ENCODE results near the gene PUS3. TPM values are rescaled to one million over a fixed set of nuclear protein-coding genes. Genes with fewer than 3 reads are reported as not detected.
A peak's percentile ranks its signal among the peaks of the same experiment; 100 is the strongest.

Gene PUS3, protein sequence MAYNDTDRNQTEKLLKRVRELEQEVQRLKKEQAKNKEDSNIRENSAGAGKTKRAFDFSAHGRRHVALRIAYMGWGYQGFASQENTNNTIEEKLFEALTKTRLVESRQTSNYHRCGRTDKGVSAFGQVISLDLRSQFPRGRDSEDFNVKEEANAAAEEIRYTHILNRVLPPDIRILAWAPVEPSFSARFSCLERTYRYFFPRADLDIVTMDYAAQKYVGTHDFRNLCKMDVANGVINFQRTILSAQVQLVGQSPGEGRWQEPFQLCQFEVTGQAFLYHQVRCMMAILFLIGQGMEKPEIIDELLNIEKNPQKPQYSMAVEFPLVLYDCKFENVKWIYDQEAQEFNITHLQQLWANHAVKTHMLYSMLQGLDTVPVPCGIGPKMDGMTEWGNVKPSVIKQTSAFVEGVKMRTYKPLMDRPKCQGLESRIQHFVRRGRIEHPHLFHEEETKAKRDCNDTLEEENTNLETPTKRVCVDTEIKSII
- 10 to 100 TPM in 1 of 4 donors, 1 to 10 TPM in 3; 6.6 to 11.2 (median 8.1) TPM for total RNA-seq

DNA sequence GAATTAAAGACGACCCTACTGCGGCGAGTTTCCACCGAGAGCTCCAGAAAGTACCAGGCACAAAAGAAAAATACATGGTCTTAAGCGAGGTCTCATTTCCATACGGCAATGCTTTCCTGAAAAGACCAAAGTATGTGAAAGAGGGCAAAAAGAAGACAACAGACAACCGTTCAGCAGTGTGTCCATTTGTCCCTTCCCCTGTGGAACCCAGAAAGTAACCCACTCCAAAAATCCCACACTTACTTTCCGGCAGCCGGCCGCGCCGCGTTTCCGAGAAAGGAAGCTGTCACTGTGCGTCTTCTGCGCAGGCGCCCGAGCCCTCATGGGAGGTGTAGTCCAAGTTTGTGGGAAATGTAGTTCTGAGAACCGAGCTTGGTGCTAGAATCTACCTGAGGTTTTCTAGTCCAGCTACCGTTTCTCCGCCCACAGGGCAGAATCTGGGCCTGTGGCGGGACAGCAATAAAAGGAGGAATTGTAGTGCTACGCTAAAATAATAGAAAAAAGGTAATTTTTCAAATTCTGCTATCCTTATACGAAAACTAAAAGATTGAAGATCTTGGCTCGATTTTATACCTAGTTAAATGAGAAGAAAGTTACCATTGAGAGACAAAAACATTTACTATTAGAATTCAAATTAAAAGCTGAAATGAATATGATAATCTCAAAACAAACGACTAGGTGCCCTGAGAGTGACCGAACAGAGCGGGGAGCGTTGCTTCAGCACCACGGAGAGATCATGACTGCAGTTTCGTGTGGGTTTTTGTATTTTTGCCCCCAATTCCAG is at the start of gene PUS3:
TSS of gene PUS3 (minus strand) at position 280 of the 784 bp plus-strand sequence. CDS start 6,922 bp downstream, outside the sequence.
- H3K4me3 ChIP-seq (ENCODE audit: low read depth, poor library complexity, severe bottlenecking), result peak within 1 kb of the TSS; percentile 50
- DNase-seq (ENCODE audit: low spot score in 2 of 2), result peak; percentile 87 to 97
- TF ChIP-seq POLR2A (IDR thresholded peaks at IDR 0.05), result no peak
- 2% methylated on average over 31 of the region's 31 CpGs for WGBS, 2 donors
- intact Hi-C loops (cut with DNase I; ENCODE audit: low total_unique reads), result no loop called here

DNA sequence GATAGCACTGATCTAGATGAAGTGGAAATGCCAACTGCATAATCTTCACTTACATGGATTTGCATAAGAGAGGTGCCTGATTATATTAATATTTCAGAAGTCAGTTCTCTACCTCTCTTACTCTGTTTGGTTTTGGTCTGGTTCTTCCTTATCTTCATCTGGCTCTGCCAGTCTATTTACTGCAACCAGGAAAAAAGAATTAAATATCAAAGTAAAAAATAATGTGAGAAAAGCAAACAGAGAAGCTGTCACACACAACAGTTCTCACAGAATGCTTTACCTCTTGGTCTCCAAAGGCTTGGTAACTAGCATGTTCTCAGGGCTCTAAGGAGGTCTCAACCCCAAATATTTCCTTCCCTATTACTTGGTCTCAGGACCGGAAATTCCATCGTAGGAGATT is 49.6 kb upstream of the PUS3 start:
- H3K4me3 ChIP-seq (ENCODE audit: low read depth, poor library complexity, severe bottlenecking), result no peak overlapping the region
- 48 to 54% methylated on average over 2 of the region's 2 CpGs for WGBS, 2 donors
- intact Hi-C loops (cut with DNase I; ENCODE audit: low total_unique reads), result no loop called here
- TF ChIP-seq POLR2A (IDR thresholded peaks at IDR 0.05), result no peak
- TF ChIP-seq, protein P1, sequence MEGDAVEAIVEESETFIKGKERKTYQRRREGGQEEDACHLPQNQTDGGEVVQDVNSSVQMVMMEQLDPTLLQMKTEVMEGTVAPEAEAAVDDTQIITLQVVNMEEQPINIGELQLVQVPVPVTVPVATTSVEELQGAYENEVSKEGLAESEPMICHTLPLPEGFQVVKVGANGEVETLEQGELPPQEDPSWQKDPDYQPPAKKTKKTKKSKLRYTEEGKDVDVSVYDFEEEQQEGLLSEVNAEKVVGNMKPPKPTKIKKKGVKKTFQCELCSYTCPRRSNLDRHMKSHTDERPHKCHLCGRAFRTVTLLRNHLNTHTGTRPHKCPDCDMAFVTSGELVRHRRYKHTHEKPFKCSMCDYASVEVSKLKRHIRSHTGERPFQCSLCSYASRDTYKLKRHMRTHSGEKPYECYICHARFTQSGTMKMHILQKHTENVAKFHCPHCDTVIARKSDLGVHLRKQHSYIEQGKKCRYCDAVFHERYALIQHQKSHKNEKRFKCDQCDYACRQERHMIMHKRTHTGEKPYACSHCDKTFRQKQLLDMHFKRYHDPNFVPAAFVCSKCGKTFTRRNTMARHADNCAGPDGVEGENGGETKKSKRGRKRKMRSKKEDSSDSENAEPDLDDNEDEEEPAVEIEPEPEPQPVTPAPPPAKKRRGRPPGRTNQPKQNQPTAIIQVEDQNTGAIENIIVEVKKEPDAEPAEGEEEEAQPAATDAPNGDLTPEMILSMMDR (IDR thresholded peaks at IDR 0.05), result no peak
- DNase-seq (ENCODE audit: low spot score in 2 of 2), result no peak

DNA sequence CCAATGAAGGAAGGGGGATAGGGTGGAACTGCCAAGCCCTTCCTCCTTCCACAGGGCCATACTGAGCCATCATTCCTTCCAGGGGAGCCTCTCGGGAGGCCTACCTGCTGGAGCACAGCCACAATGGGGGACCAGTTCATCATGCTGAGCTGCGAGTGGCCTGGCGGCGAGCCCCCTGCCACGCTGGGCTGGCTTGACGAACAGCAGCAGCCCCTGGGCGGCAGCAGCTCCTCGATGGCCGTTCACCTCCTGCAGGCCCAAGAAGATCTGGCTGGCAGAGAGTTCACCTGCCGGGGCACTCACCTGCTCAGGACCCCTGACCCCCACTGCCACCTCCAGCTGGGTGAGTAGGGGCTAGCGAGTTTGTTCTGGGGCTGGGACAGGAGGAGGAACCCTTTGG is 48.7 kb upstream of the PUS3 start:
- intact Hi-C loops (cut with DNase I; ENCODE audit: low total_unique reads), result no loop called here
- DNase-seq (ENCODE audit: low spot score in 2 of 2), result peak in 1 of 2 donors; percentile 87
- 24 to 44% methylated on average over 11 of the region's 11 CpGs for WGBS, 2 donors
- TF ChIP-seq, protein P1 (IDR thresholded peaks at IDR 0.05), result no peak
- no peak for TF ChIP-seq POLR2A (IDR thresholded peaks at IDR 0.05)
- no peak overlapping the region for H3K4me3 ChIP-seq (ENCODE audit: low read depth, poor library complexity, severe bottlenecking)

DNA sequence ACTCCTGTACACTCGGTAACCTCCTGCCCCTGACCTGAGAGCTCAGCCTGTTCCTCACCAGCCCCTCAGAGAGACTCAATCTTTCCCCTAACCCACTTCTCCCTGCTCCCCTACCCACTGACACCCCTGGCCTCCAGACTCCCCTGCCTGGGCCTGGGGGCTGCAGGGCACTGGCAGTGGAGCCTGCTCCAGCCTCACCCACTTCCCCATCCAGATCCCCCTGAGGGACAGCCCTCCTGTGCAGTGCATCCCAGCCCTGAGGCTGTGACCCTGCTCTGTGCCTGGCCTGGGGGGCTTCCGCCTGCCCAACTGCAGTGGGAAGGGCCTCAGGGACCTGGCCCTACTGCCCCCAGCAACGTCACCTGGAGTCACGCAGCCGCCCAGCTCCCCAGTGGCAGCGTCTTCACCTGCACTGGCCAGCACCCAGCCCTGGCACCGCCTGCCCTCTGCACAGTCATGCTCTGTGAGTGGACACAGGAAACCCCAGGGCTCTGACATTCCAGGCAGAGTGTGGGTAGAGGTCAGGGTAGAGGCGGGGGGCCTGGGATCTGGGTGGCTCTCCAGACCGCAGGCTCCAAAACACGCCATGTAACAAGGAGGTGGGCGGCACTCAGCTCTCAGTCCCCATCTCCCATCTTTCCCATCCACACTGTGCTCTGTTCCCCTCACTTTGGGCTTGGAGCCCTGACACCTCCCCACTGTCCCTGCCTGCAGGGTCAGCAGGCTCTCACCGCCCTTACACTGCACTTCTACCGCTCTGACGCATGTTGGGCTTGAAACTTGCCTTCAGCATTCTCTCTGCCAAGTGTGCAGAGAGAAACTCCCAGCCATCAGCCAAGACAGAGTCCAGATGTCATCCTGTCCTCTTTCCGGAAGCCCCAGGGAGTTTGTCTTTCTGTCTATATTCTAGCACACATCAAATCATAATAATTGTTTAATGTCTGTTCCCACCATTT is 48.0 kb upstream of the PUS3 start:
- TF ChIP-seq POLR2A (IDR thresholded peaks at IDR 0.05), result no peak
- TF ChIP-seq, protein P1 (IDR thresholded peaks at IDR 0.05), result no peak
- WGBS, 2 donors, result 37 to 56% methylated on average over 12 to 13 of the region's 15 CpGs
- DNase-seq (ENCODE audit: low spot score in 2 of 2), result peak; percentile 55 to 87
- intact Hi-C loops (cut with DNase I; ENCODE audit: low total_unique reads), result no loop called here
- H3K4me3 ChIP-seq (ENCODE audit: low read depth, poor library complexity, severe bottlenecking), result no peak overlapping the region

DNA sequence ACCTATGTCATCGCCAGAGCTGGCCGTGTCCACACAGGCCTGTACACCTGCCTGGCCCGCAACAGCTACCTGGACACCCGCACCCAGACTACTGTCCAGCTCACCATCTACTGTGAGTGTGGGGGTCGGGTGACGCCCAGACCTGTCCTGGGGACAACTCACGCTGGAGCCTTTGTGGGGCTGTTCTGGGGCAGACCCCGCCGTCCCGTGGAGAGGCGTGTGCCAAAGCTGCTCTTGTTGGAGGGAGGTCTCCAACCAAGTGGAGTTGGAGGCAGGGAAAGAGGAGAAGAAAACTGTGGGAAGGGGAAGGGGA is 47.1 kb upstream of the PUS3 start:
- 76 to 91% methylated on average over 7 to 11 of the region's 11 CpGs for WGBS, 2 donors
- DNase-seq (ENCODE audit: low spot score in 2 of 2), result peak in 1 of 2 donors; percentile 81
- intact Hi-C loops (cut with DNase I; ENCODE audit: low total_unique reads), result no loop called here
- TF ChIP-seq, protein P1 (IDR thresholded peaks at IDR 0.05), result no peak
- no peak for TF ChIP-seq POLR2A (IDR thresholded peaks at IDR 0.05)
- H3K4me3 ChIP-seq (ENCODE audit: low read depth, poor library complexity, severe bottlenecking), result no peak overlapping the region

All from lower leg skin (tissue), 4 donors.